ENCODE results near the gene MCF2L2.
"Not testable (repeated sequence)": the region's sequence is repeated elsewhere in the genome, so short reads cannot be mapped to it uniquely, and the experiment has no call there.

MCF2L2 gene

GRCh38 chr3:183443395-183444385 is 15.3 kb upstream of the MCF2L2 start:
- FAIRE-seq: no peak

- no peak for FAIRE-seq
These were observed 14.6 kb upstream of the MCF2L2 start for GRCh38 chr3:183442994-183443393.

- not testable (repeated sequence) for FAIRE-seq
These were observed 12.1 kb upstream of the MCF2L2 start for GRCh38 chr3:183440521-183440920.

- no peak for FAIRE-seq
These were observed 11.1 kb upstream of the MCF2L2 start for GRCh38 chr3:183439515-183439914.

- FAIRE-seq: no peak
These were observed 10.3 kb upstream of the MCF2L2 start for GRCh38 chr3:183438735-183439134.

GRCh38 chr3:183437666-183438564 is 9.5 kb upstream of the MCF2L2 start:
- no peak for FAIRE-seq

- FAIRE-seq: no peak
These were observed 8.6 kb upstream of the MCF2L2 start for GRCh38 chr3:183437061-183437460.

- FAIRE-seq: no peak
These were observed 7.2 kb upstream of the MCF2L2 start for GRCh38 chr3:183435661-183436060.

- FAIRE-seq: no peak
These were observed 6.6 kb upstream of the MCF2L2 start for GRCh38 chr3:183434992-183435391.

GRCh38 chr3:183434503-183434902 is 6.1 kb upstream of the MCF2L2 start:
- FAIRE-seq: no peak

GRCh38 chr3:183430325-183430957 is 2.0 kb upstream of the MCF2L2 start:
- no peak for FAIRE-seq

- FAIRE-seq: no peak
These were observed 458 bp downstream of the MCF2L2 start for GRCh38 chr3:183427876-183428446.

GRCh38 chr3:183427196-183427875 is 1.1 kb downstream of the MCF2L2 start:
- FAIRE-seq: no peak

- not testable (repeated sequence) for FAIRE-seq
These were observed 9.6 kb downstream of the MCF2L2 start for GRCh38 chr3:183418807-183419206.

- FAIRE-seq: no peak
These were observed 17.1 kb downstream of the MCF2L2 start for GRCh38 chr3:183411216-183411922.

GRCh38 chr3:183410759-183411158 is 17.7 kb downstream of the MCF2L2 start:
- FAIRE-seq: no peak

GRCh38 chr3:183410280-183410679 is 18.1 kb downstream of the MCF2L2 start:
- no peak for FAIRE-seq

GRCh38 chr3:183409219-183409618 is 19.2 kb downstream of the MCF2L2 start:
- FAIRE-seq: no peak

GRCh38 chr3:183401678-183402077 is 26.7 kb downstream of the MCF2L2 start:
- no peak for FAIRE-seq

- no peak for FAIRE-seq
These were observed 28.1 kb downstream of the MCF2L2 start for GRCh38 chr3:183400352-183400751.

GRCh38 chr3:183396662-183397391 is 31.6 kb downstream of the MCF2L2 start:
- no peak for FAIRE-seq

Data from islet of Langerhans (tissue), 1 donor.